ENCODE data around the gene PTPRU.
A peak's percentile ranks its signal among the peaks of the same experiment; 100 is the strongest.

Gene PTPRU

GRCh38 chr1:29247571-29248273 is 11.4 kb downstream of the PTPRU start:
- no peak for DNase-seq

DNA sequence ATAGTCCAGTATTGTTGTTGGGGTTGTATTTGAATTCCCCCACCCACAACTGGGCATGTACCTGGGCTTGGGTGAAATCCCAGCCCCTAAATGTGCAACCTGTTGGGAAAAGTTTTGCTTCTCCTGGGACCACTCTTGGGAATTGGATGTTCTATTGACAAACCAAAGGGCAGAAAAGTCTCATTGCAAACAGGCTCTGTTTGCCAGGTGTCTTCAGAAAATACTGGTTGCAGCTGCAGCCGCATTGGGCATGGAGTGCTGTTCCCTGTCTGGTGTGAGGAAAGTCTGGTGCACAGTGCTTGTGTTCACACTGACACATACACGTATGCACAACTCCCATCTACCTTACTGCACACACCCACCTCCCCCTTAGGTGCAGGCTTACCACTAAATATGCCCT is 12.1 kb downstream of the PTPRU start:
- DNase-seq = no peak

DNA sequence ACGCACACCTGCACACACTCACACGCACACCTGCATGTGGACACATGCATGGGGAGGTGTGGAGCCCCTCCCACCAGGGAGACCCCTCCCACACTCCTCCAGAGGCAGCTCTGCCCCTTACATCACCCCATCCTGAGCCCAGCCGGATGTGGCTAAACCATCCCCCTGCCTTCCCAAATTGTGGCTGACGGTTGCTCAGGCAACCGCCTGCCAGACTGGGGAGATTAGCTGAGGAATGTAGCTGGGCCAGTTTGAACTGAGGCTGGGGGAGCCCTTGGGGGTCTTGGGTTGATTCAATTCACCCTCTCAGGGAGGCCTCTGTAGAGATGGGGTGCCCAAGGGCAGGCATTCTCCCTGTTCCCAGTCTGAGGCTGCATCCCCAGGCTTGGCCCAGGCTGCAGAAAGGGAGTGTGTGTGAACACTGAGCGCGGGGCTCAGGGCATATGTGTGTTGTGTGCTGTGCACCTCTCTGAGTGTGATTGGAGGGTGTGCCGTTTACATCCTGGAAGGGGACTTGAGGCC is 12.9 kb downstream of the PTPRU start:
- no peak for DNase-seq

DNA sequence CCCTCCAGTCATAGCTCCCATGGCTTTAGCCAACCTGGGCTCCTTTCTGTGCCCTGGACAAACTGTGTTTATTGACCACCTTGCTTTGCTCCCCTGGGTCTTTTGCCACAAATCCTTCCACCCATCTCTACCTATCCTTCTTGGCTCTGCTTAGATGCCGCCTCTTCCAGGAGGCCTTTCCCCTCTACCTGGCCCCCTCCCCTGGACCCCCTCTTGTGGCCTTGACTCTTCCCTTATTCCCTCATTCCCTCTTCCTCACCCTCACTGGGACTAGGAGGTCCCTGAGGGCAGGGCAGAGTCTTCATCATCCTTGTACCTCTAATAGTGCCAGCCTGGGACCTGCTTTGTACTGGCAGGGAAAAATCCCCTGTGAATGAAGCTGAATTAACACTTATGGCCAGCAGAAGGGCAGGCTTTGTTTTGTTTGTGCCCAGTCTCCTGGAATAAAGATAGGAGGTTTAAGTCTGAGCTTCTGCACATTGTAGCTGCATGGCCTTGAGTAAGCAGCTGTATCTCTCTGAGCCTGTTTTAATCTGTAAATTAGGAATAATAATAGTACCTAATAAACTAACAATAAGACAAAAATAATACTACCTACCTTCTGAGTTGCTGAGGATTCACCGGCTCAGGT is 13.7 kb downstream of the PTPRU start:
- no peak for DNase-seq

DNA sequence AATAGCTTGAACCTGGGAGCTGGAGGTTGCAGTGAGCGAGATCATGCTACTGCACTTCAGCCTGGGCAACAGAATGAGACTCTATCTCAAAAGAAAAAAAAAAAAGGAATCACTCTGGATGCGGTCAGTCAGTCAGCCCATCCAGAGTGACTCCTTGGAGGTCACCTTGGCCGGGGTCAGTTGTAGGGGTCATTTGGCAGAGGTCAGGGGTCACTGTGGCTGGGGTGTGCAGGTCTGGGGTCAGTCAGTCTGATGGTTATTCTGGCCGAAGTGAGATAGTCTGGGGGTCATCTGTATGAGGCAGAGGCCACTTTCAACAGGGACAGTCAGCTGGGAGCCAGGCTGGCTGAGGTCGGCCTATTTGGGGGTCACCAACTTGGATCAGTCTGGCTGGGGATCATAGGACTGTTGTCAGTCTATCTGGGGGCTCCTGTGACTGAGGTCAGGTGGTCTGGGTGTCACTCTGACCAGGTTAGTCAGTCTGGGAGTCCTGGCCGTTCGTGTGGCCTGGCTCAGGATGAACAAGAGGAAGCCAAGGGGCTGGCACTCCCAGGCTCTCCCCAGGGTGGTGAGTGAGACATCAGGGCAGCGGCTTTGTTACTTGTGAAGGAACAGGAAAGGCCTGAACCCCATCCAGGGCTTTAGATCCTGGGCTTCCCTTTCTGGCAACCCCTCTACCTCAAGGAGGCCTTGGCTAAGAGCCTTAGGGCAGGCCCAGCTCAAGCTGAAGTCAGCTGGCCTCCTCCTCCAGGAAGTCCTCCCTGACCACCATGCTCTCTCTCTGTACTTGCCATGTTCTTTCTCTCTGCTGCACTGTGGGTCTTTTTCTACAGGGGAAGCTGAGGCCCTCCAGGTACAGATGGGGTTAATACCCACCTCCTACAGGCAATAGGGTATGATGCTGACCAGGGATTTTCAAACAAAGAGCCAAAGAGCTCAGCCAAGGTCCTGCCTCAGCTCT is 15.1 kb downstream of the PTPRU start:
- no peak for DNase-seq

- DNase-seq = no peak
These were observed 16.9 kb downstream of the PTPRU start for GRCh38 chr1:29253180-29253579.

DNA sequence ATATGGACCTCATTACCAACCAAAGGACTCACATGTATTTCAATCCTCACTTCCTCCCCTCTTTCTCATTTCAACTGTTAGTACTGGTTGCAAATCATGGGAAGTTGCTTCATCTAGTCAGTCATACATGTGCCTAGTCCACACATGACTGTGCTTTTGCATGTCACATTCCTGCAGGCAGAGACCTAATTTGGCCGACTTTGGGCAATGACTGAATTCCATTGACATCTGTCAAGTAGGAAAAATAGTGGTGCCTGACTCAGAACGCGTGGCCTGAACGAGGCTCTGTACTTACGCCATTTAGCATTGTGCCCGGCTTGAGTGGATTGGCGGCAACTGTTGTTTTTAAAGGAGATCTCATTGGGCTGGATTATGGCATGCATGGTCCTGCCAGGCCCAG is 18.0 kb downstream of the PTPRU start:
- no peak for DNase-seq

- DNase-seq = no peak
These were observed 18.9 kb downstream of the PTPRU start for GRCh38 chr1:29255134-29255666.

- peak; percentile 12 for DNase-seq
These were observed 20.1 kb downstream of the PTPRU start for GRCh38 chr1:29256394-29256793.

- DNase-seq = peak; percentile 86
These were observed 20.9 kb downstream of the PTPRU start for GRCh38 chr1:29256979-29257804.

DNA sequence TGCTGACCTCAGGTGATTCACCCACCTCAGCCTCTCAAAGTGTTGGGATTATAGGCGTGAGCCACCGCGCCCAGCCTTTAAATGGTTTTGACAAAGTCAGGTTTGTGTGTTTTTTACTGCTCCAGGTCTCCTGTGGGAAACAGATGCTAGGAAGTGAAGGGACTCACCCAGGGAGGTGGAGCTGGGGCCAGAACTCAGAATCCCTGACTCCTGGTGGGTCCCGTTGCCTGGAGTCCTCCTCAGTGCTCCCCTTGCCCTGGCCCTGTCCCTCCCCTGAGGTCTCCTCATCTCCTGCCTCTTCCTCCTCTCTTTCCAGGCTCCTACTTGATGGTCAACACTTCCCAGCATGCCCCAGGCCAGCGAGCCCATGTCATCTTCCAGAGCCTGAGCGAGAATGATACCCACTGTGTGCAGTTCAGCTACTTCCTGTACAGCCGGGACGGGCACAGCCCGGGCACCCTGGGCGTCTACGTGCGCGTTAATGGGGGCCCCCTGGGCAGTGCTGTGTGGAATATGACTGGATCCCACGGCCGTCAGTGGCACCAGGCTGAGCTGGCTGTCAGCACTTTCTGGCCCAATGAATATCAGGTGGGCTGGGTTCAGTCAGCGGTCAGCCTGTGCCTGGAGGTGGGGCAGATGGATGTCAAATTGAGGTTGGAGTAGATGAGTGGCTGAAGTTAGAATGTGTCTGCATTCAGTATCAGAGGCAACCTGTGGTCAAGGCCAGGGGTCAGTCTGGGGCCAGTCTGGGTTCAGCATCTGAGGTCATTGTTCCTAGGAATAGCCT is 22.1 kb downstream of the PTPRU start:
- DNase-seq = no peak

DNA sequence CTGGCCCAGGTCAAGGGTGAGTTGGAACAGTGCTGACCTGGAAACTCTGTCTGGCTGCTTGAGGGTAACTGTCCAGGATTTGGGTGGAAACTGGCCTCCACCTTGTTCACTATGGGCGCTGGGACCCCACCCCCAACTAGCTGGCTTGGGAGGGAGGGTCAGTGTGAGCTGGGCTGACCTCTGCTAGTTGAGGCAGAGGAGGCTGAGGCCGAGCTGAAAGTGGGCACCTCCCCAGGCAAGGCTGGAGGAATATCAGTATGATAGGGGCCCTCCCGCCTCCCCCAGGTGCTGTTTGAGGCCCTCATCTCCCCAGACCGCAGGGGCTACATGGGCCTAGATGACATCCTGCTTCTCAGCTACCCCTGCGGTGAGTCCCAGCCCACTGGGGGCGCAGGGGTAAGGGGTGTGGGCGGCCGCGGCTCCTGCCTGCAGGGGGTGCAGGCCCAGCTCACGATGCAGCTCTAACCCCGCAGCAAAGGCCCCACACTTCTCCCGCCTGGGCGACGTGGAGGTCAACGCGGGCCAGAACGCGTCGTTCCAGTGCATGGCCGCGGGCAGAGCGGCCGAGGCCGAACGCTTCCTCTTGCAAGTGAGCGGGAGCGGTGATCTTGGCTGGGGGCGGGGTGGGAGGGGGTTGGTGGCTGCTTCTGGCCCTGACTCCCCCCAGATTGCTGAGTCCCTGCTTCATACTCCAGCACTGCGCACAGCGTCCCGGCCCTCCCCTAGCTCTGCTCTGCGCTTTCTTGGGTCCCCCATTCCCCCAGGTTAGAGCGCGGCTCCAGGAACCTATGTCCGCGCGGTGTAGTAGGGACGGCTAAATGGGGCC is 22.9 kb downstream of the PTPRU start:
- DNase-seq = no peak

GRCh38 chr1:29259802-29260441 is 23.6 kb downstream of the PTPRU start:
- DNase-seq = no peak

DNA sequence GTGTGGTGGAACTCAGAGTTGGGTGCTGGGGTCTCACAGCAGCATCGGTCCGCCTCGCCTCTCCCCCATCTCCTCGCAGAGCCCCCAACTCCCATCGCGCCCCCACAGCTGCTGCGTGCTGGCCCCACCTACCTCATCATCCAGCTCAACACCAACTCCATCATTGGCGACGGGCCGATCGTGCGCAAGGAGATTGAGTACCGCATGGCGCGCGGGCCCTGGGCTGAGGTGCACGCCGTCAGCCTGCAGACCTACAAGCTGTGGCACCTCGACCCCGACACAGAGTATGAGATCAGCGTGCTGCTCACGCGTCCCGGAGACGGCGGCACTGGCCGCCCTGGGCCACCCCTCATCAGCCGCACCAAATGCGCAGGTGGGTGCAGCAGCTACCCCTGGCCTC is 24.2 kb downstream of the PTPRU start:
- DNase-seq = no peak

DNA sequence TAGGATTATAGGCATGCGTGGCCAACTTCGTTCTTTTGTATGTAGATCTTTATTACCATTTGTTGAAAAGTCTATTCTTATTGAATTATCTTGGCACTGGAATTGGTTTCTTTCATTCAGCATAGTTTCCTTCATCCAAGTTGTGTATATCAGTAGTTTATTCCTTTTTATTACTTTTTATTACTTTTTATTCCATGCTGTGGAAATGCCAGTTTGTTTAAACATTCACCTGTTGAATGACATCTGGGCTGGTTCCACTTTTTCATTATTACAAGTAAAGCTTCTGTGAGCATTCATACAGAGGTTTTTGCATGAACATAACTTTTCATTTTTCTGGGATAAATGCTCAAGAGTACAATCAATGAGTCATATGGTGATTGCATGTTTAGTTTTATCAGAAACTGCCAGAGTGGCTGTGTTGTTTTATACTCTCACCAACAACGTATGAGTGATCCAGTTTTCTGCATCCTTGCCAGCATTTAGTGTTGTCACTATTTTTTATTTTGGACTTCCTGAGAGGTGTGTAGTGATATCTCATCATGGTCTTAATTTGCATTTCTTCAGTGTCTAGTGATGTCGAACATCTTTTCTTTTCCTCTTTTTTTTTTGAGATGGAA is 28.6 kb downstream of the PTPRU start:
- no peak for DNase-seq

GRCh38 chr1:29266912-29267311 is 30.6 kb downstream of the PTPRU start:
- no peak for DNase-seq

GRCh38 chr1:29267321-29268070 is 31.2 kb downstream of the PTPRU start:
- DNase-seq = no peak

GRCh38 chr1:29269382-29269781 is 33.1 kb downstream of the PTPRU start:
- DNase-seq = no peak

Data from NCI-H1105 treated with DMSO at 0.1 percent for 48 hours (cell line).